Activated CD4-positive, alpha-beta T cell treated with anti-CD3 and anti-CD28 coated beads, Interleukin-2, amount 10 ng/mL, durations not matched to agents 24 days and 14 days (primary cell): ENCODE results near the gene MICA. TPM values are rescaled to one million over a fixed set of nuclear protein-coding genes. Genes with fewer than 3 reads are reported as not detected.

ENCODE experiments used
- DNase-seq: peaks from one replicate; pipeline ENCODE4 v3.0.0; 2022
- H3K27ac Mint-ChIP-seq: one replicate; pipeline ENCODE4 v1.8.0; 2022; ENCODE audit warnings: mild to moderate bottlenecking, mixed read lengths
- H3K27me3 Mint-ChIP-seq: one replicate; pipeline ENCODE4 v1.8.0; 2022; ENCODE audit warnings: mixed read lengths
- H3K36me3 Mint-ChIP-seq: one replicate; pipeline ENCODE4 v1.8.0; 2022; ENCODE audit warnings: low read depth, mild to moderate bottlenecking, mixed read lengths
- H3K4me1 Mint-ChIP-seq: one replicate; pipeline ENCODE4 v1.8.0; 2021; ENCODE audit warnings: mixed read lengths
- H3K4me3 Mint-ChIP-seq: one replicate; pipeline ENCODE4 v1.8.0; 2022; ENCODE audit warnings: mild to moderate bottlenecking, moderate library complexity, mixed read lengths
- H3K9me3 Mint-ChIP-seq: one replicate; pipeline ENCODE4 v1.8.0; 2021; ENCODE audit warnings: mixed read lengths
- intact Hi-C: fragments of 100-400 bp; cut with micrococcal nuclease; formaldehyde crosslinking; loops from one replicate; pipeline ENCODE4 v1.15.1; 2023
- total RNA-seq: library from RNA; stranded (reverse); gene quantifications from 2 replicates; pipeline ENCODE4 v1.2.3, GENCODE V29; 2022

MICA gene
- total RNA-seq, 1 donor from 2014 or later, result 6.5 TPM

DNA sequence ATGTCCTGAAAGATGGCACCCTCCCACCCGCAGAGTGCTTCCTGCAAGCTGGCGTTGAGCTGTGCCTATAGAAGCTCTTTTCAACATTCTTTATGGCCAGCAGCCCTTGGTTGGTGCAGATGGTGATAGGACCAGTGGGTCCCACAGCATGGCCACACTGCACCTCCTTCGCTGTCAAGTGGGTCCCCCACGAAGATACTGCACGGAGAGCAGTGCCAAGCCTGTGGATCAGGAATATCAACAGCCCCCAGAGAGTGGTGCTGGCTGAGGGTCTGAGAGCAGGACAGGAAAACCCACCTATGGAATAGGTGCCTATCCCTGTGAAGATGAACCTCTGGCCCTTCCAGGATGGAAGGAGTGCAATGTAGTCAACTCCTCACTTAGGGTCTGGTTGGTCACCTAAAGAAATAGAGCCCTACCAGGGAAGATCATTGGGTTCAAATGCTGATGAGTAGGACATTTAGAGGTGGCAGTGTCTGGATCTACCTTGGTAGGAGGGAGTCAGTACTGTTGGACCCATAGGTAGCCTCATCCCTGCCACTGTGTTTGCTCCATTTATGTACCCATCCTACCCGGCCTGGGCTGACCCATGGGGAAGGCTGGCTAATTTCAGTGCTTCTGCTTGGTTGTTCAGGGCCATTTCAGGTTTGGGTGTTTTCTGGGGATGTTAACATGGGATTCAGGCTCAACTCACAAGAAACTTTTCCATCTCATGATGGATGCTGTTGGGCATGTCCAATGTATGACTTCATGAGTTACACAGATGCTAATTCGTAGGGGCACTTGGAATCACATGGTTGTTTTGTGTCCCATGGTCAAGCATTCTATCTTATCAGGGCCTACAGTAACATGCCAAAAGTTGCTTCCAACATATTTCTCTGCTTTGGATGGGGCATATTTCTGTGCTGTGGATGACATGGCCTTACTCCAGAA lies 61.1 kb downstream of the MICA start:
- peak; percentile 66 for DNase-seq
- Mint-ChIP-seq H3K4me1 (peaks cover 57% of the 10 kb centered on the region), H3K9me3 (no peaks in the 10 kb centered on the region), H3K27me3 (peaks cover 2% of the 10 kb centered on the region), H3K4me3 (peak overlapping the region; percentile 99), H3K27ac (peak overlapping the region; percentile 94), H3K36me3 (peaks cover 49% of the 10 kb centered on the region)
- intact Hi-C loops, result no loop called here

Other genes starting within 250 kb of the MICA start
- gene CCHCR1, start 245.8 kb upstream of the MICA start, total RNA-seq, result 51.5 and 52.7 TPM in 2 replicates
- gene TCF19, start 245.0 kb upstream of the MICA start, total RNA-seq, result 79.5 and 82.6 TPM in 2 replicates
- not detected in 2 replicates for gene POU5F1, start 232.9 kb upstream of the MICA start, total RNA-seq
- 857 and 893 TPM in 2 replicates for gene HLA-C, start 131.5 kb upstream of the MICA start, total RNA-seq
- gene HLA-B, start 46.4 kb upstream of the MICA start, total RNA-seq, result 3,406 and 3,483 TPM in 2 replicates
- gene MICB, start 94.5 kb downstream of the MICA start, total RNA-seq, result 32.8 and 35.5 TPM in 2 replicates
- gene MCCD1, start 125.4 kb downstream of the MICA start, total RNA-seq, result not detected in 2 replicates
- 696 and 720 TPM in 2 replicates for gene DDX39B, start 138.4 kb downstream of the MICA start, total RNA-seq
- 0.89 and 0.92 TPM in 2 replicates for gene ATP6V1G2, start 143.0 kb downstream of the MICA start, total RNA-seq
- 14.8 and 16.2 TPM in 2 replicates for gene NFKBIL1, start 144.0 kb downstream of the MICA start, total RNA-seq
- 622 and 631 TPM in 2 replicates for gene LTA, start 168.7 kb downstream of the MICA start, total RNA-seq
- 294 and 303 TPM in 2 replicates for gene TNF, start 172.0 kb downstream of the MICA start, total RNA-seq
- gene LTB, start 178.8 kb downstream of the MICA start, total RNA-seq, result 134 and 136 TPM in 2 replicates
- 42.6 and 46.4 TPM in 2 replicates for gene LST1, start 182.7 kb downstream of the MICA start, total RNA-seq
- gene NCR3, start 189.4 kb downstream of the MICA start, total RNA-seq, result 12.2 and 14.5 TPM in 2 replicates
- gene AIF1, start 211.6 kb downstream of the MICA start, total RNA-seq, result 68.2 and 69.6 TPM in 2 replicates
- 290 and 303 TPM in 2 replicates for gene PRRC2A, start 217.1 kb downstream of the MICA start, total RNA-seq
- 324 and 342 TPM in 2 replicates for gene BAG6, start 249.1 kb downstream of the MICA start, total RNA-seq